C4-2B (cell line): ENCODE measurements around the gene CACNA2D3.

Experiments
- ZFX ChIP-seq: fragments of 450-650 bp; IDR thresholded peaks from 2 replicates; pipeline ENCODE4 v1.6.1; 2017
- TF ChIP-seq, protein P1 (sequence below): fragments of 450-650 bp; conservative IDR thresholded peaks from 2 replicates; pipeline ENCODE4 v1.5.1; 2017; ENCODE audit warnings: mild to moderate bottlenecking

DNA sequence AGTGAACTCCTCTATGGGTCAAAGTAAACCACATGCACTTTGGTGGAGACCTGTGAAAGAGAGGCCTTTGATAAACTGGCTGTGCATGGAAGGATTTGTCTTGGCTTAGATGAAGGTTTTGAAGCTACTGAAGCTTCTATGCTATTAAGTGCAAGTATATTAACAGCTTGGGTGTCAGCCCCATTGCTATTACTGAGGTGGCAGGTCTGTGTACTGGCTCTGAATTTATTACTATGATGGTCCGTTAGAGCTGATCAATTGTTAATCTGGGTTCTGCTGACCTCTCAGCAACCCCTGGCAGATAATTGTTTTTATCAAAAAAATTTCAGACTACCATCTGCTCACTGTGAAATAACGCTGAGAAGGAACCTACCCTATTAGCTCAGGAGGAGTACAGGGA is 268.2 kb downstream of the CACNA2D3 start:
- TF ChIP-seq, protein P1, sequence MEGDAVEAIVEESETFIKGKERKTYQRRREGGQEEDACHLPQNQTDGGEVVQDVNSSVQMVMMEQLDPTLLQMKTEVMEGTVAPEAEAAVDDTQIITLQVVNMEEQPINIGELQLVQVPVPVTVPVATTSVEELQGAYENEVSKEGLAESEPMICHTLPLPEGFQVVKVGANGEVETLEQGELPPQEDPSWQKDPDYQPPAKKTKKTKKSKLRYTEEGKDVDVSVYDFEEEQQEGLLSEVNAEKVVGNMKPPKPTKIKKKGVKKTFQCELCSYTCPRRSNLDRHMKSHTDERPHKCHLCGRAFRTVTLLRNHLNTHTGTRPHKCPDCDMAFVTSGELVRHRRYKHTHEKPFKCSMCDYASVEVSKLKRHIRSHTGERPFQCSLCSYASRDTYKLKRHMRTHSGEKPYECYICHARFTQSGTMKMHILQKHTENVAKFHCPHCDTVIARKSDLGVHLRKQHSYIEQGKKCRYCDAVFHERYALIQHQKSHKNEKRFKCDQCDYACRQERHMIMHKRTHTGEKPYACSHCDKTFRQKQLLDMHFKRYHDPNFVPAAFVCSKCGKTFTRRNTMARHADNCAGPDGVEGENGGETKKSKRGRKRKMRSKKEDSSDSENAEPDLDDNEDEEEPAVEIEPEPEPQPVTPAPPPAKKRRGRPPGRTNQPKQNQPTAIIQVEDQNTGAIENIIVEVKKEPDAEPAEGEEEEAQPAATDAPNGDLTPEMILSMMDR = no peak
- no peak for TF ChIP-seq ZFX
